Stimulated activated effector memory CD8-positive, alpha-beta T cell treated with anti-CD3 and anti-CD28 coated beads, Interleukin-12 subunit alpha, Interleukin-12 subunit beta, amount 100 ng/mL, for 72 hours (primary cell): ENCODE measurements around the gene CCDC68.

ENCODE experiments used
- ATAC-seq: fragments of 150-1000 bp; cut with Tn5 transposase; 2 replicates; pipeline ENCODE4 v1.10.0; 2021
- DNase-seq, 2 donors: peaks; one replicate each; pipeline ENCODE4 v3.0.0; 2021 to 2022; ENCODE audit warnings: low spot score in 2 of 2
- H3K27ac Mint-ChIP-seq: one replicate; pipeline ENCODE4 v1.8.0; 2022; ENCODE audit warnings: mild to moderate bottlenecking, mixed read lengths
- H3K36me3 Mint-ChIP-seq: one replicate; pipeline ENCODE4 v1.8.0; 2022; ENCODE audit warnings: mild to moderate bottlenecking, mixed read lengths
- H3K4me1 Mint-ChIP-seq: one replicate; pipeline ENCODE4 v1.8.0; 2022; ENCODE audit warnings: mixed read lengths
- H3K4me3 Mint-ChIP-seq: one replicate; pipeline ENCODE4 v1.8.0; 2022; ENCODE audit warnings: mild to moderate bottlenecking, mixed read lengths
- H3K9me3 Mint-ChIP-seq: one replicate; pipeline ENCODE4 v1.8.0; 2022; ENCODE audit warnings: mixed read lengths

Gene CCDC68

DNA sequence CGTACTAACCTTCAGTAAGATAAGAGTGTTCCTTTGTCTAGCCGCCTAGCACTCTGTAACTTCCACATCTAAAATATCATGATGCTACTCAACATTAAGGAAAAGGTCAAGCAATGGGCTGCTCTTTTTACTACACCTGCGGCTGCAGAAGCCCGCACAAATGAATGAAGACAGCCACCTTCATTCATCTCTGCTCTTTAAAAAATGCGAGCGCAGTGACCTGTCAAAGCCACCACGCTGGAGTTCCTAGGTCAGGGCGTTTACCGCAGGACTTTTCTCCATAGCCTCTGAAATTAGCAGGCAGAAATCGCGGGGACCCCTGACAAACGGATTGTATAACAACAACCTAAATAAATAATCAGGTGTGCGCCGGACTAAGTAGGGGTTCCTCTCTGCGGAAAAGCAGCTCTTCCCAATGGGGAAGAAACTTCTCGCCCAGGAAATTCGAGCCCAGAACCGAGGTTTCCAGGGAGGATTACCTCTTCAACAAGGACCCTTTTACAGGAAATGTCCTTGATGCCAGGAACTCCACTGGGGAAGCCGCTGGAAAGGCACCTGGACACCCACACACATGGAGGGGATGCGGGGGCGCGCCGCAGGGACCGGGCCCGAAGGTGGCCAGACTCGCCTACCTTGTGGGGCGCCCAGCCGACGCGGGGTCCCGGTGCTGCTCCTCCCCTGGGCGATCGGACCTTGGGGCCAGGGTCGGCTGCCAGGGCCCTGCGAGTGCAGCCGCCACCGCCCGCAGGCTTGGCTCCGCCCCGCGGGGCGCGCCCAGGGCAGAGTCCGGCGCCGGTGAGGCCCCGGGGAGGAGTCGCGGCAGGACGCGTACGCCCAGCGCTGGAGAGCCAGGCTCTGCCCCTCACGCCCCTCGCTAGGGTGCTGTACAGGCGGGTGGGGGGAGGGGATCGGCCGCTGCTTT is at the start of gene CCDC68:
CCDC68 (minus strand) TSS at position 758 of the 922 bp plus-strand sequence. CDS start 16,670 bp downstream, outside the sequence.
- Mint-ChIP-seq H3K36me3 (no peaks in the 10 kb centered on the region), H3K4me3 (peak within 1 kb of the TSS; percentile 34), H3K27ac (no peak within 1 kb of the TSS), H3K4me1 (peaks cover 5% of the 10 kb centered on the region), H3K9me3 (no peaks in the 10 kb centered on the region)
- DNase-seq (no peak), ATAC-seq (peak; percentile 48)

DNA sequence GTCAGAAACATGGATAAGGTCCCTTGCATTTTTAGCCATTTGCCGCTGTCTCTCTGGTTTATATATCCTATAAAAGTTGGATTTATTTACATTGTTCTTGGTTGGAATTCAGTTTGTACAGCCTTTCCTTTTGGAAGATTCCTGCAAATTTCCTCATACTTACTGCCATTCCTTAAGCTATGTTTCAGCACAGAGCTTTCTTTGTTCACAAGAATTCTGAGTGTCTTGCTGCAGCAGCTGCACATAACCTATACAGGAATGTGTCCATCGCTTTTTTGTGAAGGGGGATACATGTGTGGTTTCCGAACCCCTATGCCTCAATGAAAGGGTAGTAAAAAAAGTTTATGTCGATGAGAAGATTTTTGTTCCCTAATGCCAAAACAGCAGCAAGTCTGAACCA is 48.3 kb upstream of the CCDC68 start:
- DNase-seq (no peak), ATAC-seq (no peak)
- H3K27ac Mint-ChIP-seq: no peak overlapping the region
- H3K4me1 Mint-ChIP-seq: no peaks in the 10 kb centered on the region
- H3K36me3 Mint-ChIP-seq: no peaks in the 10 kb centered on the region
- no peaks in the 10 kb centered on the region for H3K9me3 Mint-ChIP-seq
- H3K4me3 Mint-ChIP-seq: no peak overlapping the region

DNA sequence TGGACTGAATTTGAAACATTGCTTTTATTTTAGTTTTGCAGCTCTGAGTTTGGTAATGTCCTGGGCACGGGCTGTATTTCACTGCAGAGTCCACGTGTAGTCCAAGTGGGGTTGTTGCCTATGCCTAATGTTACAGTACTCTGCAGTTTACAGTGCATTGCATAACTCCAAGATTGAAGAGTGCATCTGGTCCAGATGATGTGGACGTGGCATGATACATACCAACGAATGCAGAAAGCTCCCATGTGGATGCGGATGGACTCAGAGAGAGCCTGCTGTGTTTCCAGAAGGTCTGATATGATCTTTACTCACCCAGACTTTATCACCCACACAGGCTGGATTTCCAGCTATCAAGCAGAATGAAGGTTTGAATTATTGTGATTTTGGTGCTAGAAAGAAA is 44.4 kb upstream of the CCDC68 start:
- no peak overlapping the region for H3K4me3 Mint-ChIP-seq
- no peaks in the 10 kb centered on the region for H3K9me3 Mint-ChIP-seq
- no peak for ATAC-seq
- no peaks in the 10 kb centered on the region for H3K4me1 Mint-ChIP-seq
- DNase-seq: no peak
- H3K36me3 Mint-ChIP-seq: no peaks in the 10 kb centered on the region
- no peak overlapping the region for H3K27ac Mint-ChIP-seq

DNA sequence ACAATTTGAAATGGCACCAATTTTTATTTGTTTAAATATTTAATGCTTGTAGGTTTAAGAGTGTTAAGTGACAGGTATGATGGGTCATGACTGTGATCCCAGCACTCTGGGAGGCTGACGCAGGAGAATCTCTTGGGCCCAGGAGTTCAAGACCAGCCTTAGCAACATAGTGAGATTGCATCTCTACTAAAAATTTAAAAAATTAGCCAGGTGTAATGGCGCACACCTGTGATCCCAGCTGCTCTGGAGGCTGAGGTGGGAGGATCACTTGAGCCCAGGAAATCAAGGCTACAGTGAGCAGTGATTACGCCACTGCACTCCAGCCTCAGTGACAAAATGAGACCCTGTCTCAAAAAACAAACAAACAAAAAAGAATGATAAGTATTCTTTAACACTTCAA is 43.0 kb upstream of the CCDC68 start:
- H3K4me3 Mint-ChIP-seq: no peak overlapping the region
- H3K9me3 Mint-ChIP-seq: no peaks in the 10 kb centered on the region
- H3K36me3 Mint-ChIP-seq: no peaks in the 10 kb centered on the region
- no peak for ATAC-seq
- DNase-seq: no peak
- H3K27ac Mint-ChIP-seq: no peak overlapping the region
- H3K4me1 Mint-ChIP-seq: no peaks in the 10 kb centered on the region

DNA sequence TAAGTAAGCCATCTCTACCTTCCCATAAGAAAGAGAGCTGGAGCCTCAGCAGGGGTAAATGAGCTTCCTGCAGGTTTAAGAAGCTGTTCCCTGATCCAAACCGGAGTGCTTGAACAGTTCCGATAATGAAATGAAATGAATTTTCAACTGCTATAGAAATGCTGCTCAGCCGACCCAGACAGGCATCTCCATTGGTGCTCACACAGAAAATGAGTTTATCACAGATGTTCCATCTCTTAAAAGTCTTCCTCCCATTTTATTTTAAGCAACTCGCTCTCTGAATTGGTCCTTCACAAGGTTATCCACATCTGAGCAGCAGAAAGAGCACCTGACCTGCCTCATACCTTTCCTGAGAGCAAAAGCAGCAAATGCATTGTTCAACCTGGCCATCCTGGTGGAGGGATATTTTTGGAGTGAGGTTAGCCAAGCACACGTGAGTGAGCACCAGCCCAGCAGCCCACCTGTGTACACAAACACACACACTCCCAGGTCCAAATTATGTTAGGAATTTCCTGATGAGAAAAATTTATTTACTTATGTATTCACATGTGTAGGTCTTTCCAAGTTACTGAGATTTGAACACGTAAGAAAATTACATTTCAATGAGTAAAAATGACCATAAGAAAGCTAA is 42.2 kb upstream of the CCDC68 start:
- no peak for ATAC-seq
- H3K9me3 Mint-ChIP-seq: no peaks in the 10 kb centered on the region
- no peaks in the 10 kb centered on the region for H3K36me3 Mint-ChIP-seq
- no peaks in the 10 kb centered on the region for H3K4me1 Mint-ChIP-seq
- DNase-seq: no peak
- H3K4me3 Mint-ChIP-seq: no peak overlapping the region
- no peak overlapping the region for H3K27ac Mint-ChIP-seq

DNA sequence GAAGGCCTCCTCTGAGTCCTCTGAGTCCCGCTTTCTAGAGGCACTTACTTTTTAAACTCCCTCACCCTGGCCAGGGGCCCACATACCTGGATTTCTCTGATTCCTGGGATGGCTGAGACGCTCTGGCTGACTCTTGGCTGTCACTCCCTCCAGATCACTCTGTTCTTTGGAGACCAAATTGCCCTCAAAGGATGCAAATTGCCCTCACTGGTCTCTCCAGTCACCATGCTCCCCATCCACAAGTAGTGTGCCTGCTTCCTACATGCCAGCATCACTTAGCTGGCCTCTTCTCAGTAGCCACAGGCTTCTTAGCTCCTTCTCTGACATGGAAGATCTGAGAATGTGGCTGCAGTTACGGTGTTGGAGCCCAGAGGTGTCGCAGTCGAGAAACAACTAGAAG is 41.3 kb upstream of the CCDC68 start:
- Mint-ChIP-seq H3K27ac (no peak overlapping the region), H3K4me3 (no peak overlapping the region), H3K9me3 (no peaks in the 10 kb centered on the region), H3K4me1 (no peaks in the 10 kb centered on the region), H3K36me3 (no peaks in the 10 kb centered on the region)
- DNase-seq (no peak), ATAC-seq (no peak)

- no peaks in the 10 kb centered on the region for H3K4me1 Mint-ChIP-seq
- no peak overlapping the region for H3K27ac Mint-ChIP-seq
- no peak overlapping the region for H3K4me3 Mint-ChIP-seq
- ATAC-seq: no peak
- no peak for DNase-seq
- H3K36me3 Mint-ChIP-seq: no peaks in the 10 kb centered on the region
- no peaks in the 10 kb centered on the region for H3K9me3 Mint-ChIP-seq
Observed at GRCh38 chr18:54999016-54999415, 39.8 kb upstream of the CCDC68 start.

GRCh38 chr18:54995421-54996143 is 36.3 kb upstream of the CCDC68 start:
- Mint-ChIP-seq H3K36me3 (no peaks in the 10 kb centered on the region), H3K4me3 (no peak overlapping the region)
- DNase-seq: no peak

DNA sequence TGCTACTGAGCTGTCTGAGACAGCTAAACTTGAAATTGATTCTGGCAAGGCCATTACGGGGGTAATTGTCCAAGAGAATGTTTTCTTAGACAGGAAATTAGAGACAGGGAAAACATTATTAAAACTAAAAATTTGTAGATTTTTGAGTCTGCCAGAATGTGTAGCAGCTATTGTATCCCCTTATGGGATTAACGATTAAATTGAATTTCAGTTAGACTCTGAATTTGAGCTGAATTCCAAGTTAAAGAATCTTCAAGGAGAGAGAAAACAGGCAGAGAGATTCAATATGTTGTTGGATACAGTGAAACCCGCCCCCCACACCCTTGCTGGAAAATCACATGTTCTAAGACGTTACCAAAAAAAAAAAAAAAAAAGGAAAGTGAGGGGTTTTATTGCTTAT is 32.7 kb upstream of the CCDC68 start:
- Mint-ChIP-seq H3K4me3 (no peak overlapping the region), H3K36me3 (no peaks in the 10 kb centered on the region), H3K9me3 (no peaks in the 10 kb centered on the region), H3K27ac (no peak overlapping the region), H3K4me1 (no peaks in the 10 kb centered on the region)
- ATAC-seq (no peak), DNase-seq (no peak)

More at GRCh38 chr18:54995421-54996143, 36.3 kb upstream of the CCDC68 start:
- Mint-ChIP-seq H3K27ac (no peak overlapping the region), H3K9me3 (no peaks in the 10 kb centered on the region), H3K4me1 (no peaks in the 10 kb centered on the region)
- ATAC-seq: no peak

GRCh38 chr18:54984908-54985307 is 25.6 kb upstream of the CCDC68 start:
- H3K4me1 Mint-ChIP-seq: no peaks in the 10 kb centered on the region
- DNase-seq (no peak), ATAC-seq (no peak)
- H3K9me3 Mint-ChIP-seq: no peaks in the 10 kb centered on the region
- H3K36me3 Mint-ChIP-seq: no peaks in the 10 kb centered on the region
- H3K27ac Mint-ChIP-seq: no peak overlapping the region
- no peak overlapping the region for H3K4me3 Mint-ChIP-seq

GRCh38 chr18:54983791-54984190 is 24.5 kb upstream of the CCDC68 start:
- no peak overlapping the region for H3K27ac Mint-ChIP-seq
- no peaks in the 10 kb centered on the region for H3K4me1 Mint-ChIP-seq
- no peaks in the 10 kb centered on the region for H3K36me3 Mint-ChIP-seq
- ATAC-seq: no peak
- DNase-seq: no peak
- no peaks in the 10 kb centered on the region for H3K9me3 Mint-ChIP-seq
- H3K4me3 Mint-ChIP-seq: no peak overlapping the region

DNA sequence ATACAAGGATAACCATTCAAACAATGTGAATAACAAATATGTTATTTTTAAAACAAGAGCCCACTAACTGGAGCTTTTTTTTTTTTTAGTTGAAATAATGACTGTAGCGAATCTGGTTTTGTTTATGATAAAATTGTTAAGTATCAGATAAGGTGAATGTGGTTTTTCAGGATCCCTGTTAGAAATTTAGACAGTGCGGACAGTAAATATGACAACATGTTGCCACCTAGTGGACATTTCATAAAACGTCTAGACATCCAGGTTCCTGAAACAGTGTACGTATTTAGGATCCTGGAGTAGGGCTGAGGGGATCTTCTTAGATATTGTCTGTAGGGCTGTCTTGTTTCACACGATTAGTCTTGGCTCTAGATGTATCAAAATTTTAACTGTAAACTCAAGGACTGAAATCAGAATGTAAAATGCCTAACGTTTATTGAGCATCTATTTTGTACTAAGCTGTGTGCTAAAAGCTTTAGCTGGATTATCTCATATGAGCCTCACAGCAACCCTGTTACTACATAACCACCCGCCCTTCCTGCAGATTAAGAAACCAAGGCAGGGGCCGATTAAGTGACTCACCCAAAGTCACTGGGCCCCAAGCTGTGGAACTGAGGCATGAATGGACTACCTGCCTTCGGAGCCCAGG is 23.9 kb upstream of the CCDC68 start:
- ATAC-seq (peak; percentile 65), DNase-seq (no peak)
- H3K9me3 Mint-ChIP-seq: no peaks in the 10 kb centered on the region
- H3K27ac Mint-ChIP-seq: no peak overlapping the region
- H3K36me3 Mint-ChIP-seq: no peaks in the 10 kb centered on the region
- no peaks in the 10 kb centered on the region for H3K4me1 Mint-ChIP-seq
- no peak overlapping the region for H3K4me3 Mint-ChIP-seq

DNA sequence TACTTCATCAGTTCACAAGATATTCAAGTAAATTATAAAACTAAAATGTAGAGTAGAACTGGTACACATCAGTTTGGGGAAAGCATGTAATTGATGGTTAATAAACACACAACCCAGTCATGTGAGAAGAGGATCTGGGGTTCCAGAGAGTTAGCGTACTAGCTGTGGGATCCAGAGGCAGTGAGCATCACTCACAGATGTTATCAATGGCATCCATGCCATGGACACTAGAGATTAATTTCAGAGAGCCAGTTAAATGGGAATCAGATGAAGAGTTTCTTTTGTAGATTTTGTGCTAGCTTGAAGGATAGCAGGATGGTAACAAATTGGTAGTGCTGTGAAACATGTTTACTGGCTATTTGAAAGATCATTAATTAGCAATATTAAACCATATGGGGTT is 21.8 kb upstream of the CCDC68 start:
- Mint-ChIP-seq H3K4me3 (no peak overlapping the region), H3K9me3 (no peaks in the 10 kb centered on the region), H3K27ac (no peak overlapping the region), H3K4me1 (no peaks in the 10 kb centered on the region), H3K36me3 (no peaks in the 10 kb centered on the region)
- ATAC-seq (no peak), DNase-seq (no peak)

DNA sequence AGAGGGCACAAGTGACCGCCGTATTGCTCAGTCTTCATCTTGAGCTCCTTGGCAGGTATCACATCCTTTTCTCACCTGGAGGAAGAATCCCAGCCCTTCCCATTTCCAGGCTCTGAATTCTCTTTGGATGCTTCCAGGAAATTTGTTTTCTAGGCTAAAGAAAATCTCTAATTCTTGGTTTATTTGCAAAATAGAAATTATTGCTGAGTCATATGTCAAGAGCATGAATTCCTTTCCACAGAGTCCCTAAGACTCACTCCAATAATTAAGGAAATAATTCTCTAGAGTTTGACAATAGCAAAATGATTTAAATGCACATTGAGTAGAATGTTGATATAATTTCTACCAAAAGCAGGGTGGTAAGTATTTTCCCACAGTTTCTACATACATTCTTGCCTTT is 16.3 kb upstream of the CCDC68 start:
- Mint-ChIP-seq H3K4me1 (no peaks in the 10 kb centered on the region), H3K4me3 (no peak overlapping the region), H3K36me3 (no peaks in the 10 kb centered on the region), H3K27ac (no peak overlapping the region), H3K9me3 (no peaks in the 10 kb centered on the region)
- no peak for ATAC-seq
- DNase-seq: no peak

DNA sequence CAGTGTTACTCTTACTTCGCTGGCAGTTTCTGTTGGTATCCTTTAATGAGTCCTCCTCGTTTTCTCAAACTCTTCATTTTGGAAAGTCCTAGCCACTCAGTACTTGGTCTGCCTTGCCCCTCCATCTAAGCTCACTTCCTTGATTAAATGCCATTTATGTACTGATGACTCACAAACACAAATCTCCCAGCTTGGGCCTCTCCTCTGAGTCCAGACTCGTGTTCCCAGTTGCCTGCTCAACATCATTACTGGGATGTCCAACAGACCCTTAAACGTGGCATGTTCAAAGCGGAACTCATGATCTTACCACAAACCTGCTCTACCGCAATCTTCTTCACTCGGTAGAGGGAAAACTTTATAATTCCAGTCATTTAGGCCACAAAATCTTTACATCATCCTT is 13.8 kb upstream of the CCDC68 start:
- Mint-ChIP-seq H3K27ac (no peak overlapping the region), H3K9me3 (no peaks in the 10 kb centered on the region), H3K4me1 (no peaks in the 10 kb centered on the region), H3K36me3 (no peaks in the 10 kb centered on the region), H3K4me3 (no peak overlapping the region)
- DNase-seq: no peak
- no peak for ATAC-seq
